ENCODE results near the gene WFDC8. TPM values are rescaled to one million over a fixed set of nuclear protein-coding genes. Genes with fewer than 3 reads are reported as not detected.

WFDC8 gene
- total RNA-seq (2021): not detected in 2 replicates
- long read RNA-seq: 0 reads

DNA sequence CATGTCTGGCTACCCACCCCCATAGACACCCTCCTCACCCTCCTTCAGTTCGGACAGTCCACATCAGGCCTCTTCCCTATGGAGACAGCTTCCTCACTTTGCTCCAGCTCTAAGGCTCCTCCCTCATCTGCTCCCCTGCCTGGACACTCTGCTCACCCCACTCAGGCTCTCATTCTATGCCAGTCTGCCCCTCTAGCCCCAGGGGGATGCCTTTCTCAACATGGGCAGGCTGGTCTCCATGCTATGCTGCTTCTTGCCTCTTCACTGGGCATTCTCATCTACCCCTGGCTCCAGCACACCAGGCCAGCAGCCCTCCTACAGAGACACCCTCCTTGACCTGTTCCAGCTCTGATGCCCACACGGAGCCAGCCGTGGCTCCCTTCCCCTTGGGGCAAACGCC, at the start of gene WFDC8:
TSS of gene WFDC8 (minus strand) at position 101 of the 400 bp plus-strand sequence. CDS start at position 64, 37 bp downstream.
- no peak within 1 kb of the TSS for H2BK20ac ChIP-seq (ENCODE audit: low read depth, low read length, poor library complexity, severe bottlenecking)
- H3K14ac ChIP-seq (ENCODE audit: insufficient read depth, low read length): no peak within 1 kb of the TSS
- WGBS (ENCODE audit: extremely low coverage, insufficient read length, low lambda C conversion rate): no CpG with 5 or more reads among the region's 4 CpGs
- no peak within 1 kb of the TSS for H3K27ac ChIP-seq (ENCODE audit: insufficient read length, low read depth, low read length)
- H2AK5ac ChIP-seq (ENCODE audit: insufficient read length, low read length): no peak within 1 kb of the TSS
- no peak within 1 kb of the TSS for H3K23ac ChIP-seq (ENCODE audit: insufficient read length, low read depth, low read length)
- TF ChIP-seq, protein P1, sequence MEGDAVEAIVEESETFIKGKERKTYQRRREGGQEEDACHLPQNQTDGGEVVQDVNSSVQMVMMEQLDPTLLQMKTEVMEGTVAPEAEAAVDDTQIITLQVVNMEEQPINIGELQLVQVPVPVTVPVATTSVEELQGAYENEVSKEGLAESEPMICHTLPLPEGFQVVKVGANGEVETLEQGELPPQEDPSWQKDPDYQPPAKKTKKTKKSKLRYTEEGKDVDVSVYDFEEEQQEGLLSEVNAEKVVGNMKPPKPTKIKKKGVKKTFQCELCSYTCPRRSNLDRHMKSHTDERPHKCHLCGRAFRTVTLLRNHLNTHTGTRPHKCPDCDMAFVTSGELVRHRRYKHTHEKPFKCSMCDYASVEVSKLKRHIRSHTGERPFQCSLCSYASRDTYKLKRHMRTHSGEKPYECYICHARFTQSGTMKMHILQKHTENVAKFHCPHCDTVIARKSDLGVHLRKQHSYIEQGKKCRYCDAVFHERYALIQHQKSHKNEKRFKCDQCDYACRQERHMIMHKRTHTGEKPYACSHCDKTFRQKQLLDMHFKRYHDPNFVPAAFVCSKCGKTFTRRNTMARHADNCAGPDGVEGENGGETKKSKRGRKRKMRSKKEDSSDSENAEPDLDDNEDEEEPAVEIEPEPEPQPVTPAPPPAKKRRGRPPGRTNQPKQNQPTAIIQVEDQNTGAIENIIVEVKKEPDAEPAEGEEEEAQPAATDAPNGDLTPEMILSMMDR (conservative IDR thresholded peaks at IDR 0.05): no peak
- no peak within 1 kb of the TSS for H2BK12ac ChIP-seq (ENCODE audit: insufficient read length, low read depth, low read length)
- Mint-ChIP-seq H3K4me3 (no peak within 1 kb of the TSS), H3K27me3 (ENCODE audit: low read depth) (peaks cover 2% of the 10 kb centered on the region; the same call in 1 of the 2 replicates), H3K9me3 (no peaks in the 10 kb centered on the region), H3K4me1 (peaks cover 37 to 47% of the 10 kb centered on the region in 2 experiments), H3K27ac (peak within 1 kb of the TSS; percentile 76 to 90 (median 84)), H3K36me3 (ENCODE audit: insufficient read depth in 1 of 3, low read depth in 3 of 3) (no peaks in the 10 kb centered on the region)
- no peak within 1 kb of the TSS for H2BK15ac ChIP-seq (ENCODE audit: low read depth, low read length)
- no peak within 1 kb of the TSS for H3T11ph ChIP-seq (ENCODE audit: low read length)
- no peak within 1 kb of the TSS for H4K8ac ChIP-seq (replicated peaks; ENCODE audit: insufficient read length, low read depth, low read length)
- no peaks in the 10 kb centered on the region for H3K79me2 ChIP-seq (ENCODE audit: insufficient read depth, low read length)
- H3K79me1 ChIP-seq (ENCODE audit: insufficient read depth, low read depth, low read length, poor library complexity, severe bottlenecking): no peaks in the 10 kb centered on the region
- no peak within 1 kb of the TSS for H3K9ac ChIP-seq (ENCODE audit: extremely low read depth, insufficient read length, low read length)
- no peak within 1 kb of the TSS for H3K4ac ChIP-seq (ENCODE audit: low read depth, low read length)
- no peak within 1 kb of the TSS for H3K18ac ChIP-seq (ENCODE audit: insufficient read length, low read depth, low read length)
- no peak for DNase-seq
- H3K56ac ChIP-seq (ENCODE audit: insufficient read length, low read depth, low read length): no peak within 1 kb of the TSS
- H4K5ac ChIP-seq (ENCODE audit: insufficient read length, low read depth, low read length): no peak within 1 kb of the TSS
- no peaks in the 10 kb centered on the region for H3K9me3 ChIP-seq (ENCODE audit: control insufficient read depth, low read depth, low read length)
- peaks cover 10% of the 10 kb centered on the region; the same call in 1 of the 2 replicates for H3K4me1 ChIP-seq (ENCODE audit: insufficient read depth, low read length)
- H2BK5ac ChIP-seq (ENCODE audit: insufficient read length, low read length): no peak within 1 kb of the TSS
- H2BK120ac ChIP-seq (ENCODE audit: low read depth, low read length, poor library complexity, severe bottlenecking): no peak within 1 kb of the TSS
- H4K91ac ChIP-seq (ENCODE audit: insufficient read length, low read depth, low read length): no peak within 1 kb of the TSS
- H3K4me2 ChIP-seq (ENCODE audit: insufficient read depth, insufficient read length, low read length): no peak within 1 kb of the TSS
- H3K23me2 ChIP-seq (ENCODE audit: insufficient read length, low read depth, low read length, poor library complexity, severe bottlenecking): no peaks in the 10 kb centered on the region
- no peaks in the 10 kb centered on the region for H4K20me1 ChIP-seq (ENCODE audit: control insufficient read depth, insufficient read depth, insufficient read length)
- no peaks in the 10 kb centered on the region for H3K27me3 ChIP-seq (ENCODE audit: insufficient read depth, low read length)
- no peak within 1 kb of the TSS for H2AFZ ChIP-seq (ENCODE audit: low read length)

Data from H9 (cell line).